ENCODE data around the gene PPP1R15A.
"Not testable (repeated sequence)": the region's sequence is repeated elsewhere in the genome, so short reads cannot be mapped to it uniquely, and the experiment has no call there.

The PPP1R15A gene

DNA sequence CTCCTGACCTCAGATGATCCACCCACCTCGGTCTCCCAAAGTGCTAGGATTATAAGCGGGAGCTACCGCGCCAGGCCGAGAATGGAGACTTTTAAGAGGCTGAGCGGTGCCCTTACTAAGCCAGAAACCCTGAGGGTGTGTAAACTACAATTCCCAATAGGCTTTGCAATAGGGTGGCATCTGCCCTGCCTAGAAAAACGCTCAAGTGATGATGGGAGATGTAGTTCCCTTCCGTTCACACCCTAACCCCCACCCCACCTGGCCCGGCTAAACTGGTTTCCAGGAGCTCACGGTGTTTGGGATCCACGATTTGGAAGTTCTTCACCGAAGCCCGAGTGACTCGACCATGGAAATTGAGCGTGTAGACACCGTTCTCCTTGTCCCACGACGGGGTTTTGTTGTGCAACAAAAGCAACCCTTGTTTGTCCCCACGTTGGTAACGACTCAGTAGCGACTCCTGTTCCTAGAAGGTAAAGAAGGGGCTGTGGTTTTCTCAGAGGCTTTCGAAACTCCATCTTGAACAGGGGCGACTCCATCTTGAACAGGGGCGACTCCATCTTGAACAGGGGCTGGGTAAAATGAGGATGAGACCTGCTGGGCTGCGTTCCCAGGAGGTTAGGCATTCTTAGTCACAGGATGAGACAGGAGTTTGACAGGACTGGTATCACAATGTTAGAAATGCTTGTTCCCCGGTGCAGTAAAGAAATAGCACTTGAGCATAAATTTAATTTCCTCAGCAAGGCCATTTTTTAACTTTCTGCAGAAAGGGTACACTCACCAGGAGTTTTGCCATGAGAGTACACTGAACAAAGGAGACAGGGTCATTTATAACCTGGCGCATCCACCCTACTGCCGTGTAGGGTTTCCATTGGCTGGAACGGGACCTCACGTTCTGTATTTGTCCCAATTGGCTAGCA lies 9.8 kb downstream of the PPP1R15A start:
- DNase-seq (ENCODE audit: low spot score), result no peak

- DNase-seq (ENCODE audit: low spot score), result no peak
These were observed 11.5 kb downstream of the PPP1R15A start for GRCh38 chr19:48883726-48884125.

DNA sequence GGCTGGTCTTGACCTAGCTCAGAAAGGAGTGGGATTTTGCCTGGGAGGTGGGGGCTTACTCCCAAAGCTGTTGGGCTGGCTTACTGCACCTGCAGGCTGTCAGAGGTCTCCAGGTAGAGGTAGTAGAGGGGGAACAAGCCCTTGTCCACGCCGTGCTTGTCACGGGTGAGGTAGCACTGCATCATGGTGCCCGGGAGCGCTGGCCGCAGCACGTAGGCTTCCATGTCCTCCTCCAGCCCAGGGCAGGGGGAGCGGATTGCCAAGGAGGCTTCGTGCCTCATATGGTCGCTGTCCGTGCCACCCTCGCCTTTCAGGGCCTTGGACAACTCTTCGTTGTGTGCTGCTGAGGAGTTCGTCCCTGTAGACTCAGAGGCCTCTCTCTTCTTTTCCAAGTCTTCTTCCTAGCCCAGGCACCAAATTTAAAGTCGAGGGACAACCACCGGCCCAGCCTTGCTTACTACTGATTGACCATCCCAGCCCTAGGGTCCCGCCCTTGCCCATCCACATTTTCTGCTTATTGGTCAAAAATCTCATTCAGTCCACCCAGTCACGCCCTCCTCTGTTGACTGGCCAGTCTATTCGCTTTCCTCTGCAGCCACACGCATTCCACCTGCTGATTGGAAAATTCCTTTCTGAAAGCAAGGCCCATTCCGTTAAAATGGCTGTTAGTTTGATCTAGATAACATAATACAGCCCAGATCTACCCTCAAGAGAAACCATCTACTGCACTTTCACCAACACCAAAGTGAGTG lies 15.8 kb downstream of the PPP1R15A start:
- DNase-seq (ENCODE audit: low spot score), result no peak

- not testable (repeated sequence) for DNase-seq (ENCODE audit: low spot score)
These were observed 17.3 kb downstream of the PPP1R15A start for GRCh38 chr19:48889496-48889895.

DNA sequence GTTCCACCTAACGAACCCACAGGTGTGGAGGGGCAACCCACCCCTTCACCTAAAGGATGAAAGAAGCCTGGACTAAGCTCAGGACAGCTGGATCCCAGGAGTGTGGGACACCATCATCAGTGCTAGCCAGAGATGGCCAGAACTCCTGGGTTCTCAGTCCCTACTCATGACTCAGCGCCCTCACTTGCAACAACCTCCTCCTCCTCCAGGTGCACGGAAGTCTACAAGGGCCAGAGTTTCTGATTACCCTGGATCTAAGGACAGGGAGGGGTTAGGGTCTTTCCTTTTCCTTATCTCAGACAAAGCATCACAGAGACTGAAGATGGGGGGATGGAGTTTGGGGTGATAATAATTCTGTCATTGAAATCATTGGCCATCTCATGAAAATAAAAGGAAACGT lies 18.3 kb downstream of the PPP1R15A start:
- no peak for DNase-seq (ENCODE audit: low spot score)

DNA sequence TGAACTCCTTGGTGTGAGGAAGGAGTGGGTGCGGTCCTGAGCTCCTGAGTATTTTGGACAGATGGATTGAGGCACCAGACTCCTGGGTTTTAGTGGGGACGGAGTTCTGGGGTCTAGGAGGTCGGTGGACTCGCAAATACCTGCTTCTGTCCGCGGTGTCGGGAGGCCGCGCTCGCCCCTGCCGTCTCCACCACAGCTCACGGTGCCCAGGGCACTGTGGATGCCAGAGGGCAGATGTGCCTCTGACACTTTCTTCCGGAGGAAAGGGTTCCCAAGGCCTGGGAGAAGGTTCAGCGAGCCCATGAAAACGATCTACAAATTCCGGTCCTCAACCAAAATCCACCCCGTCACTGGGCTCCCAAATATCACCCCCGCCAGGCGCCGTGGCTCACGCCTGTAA lies 23.0 kb downstream of the PPP1R15A start:
- DNase-seq (ENCODE audit: low spot score), result peak; percentile 3

DNA sequence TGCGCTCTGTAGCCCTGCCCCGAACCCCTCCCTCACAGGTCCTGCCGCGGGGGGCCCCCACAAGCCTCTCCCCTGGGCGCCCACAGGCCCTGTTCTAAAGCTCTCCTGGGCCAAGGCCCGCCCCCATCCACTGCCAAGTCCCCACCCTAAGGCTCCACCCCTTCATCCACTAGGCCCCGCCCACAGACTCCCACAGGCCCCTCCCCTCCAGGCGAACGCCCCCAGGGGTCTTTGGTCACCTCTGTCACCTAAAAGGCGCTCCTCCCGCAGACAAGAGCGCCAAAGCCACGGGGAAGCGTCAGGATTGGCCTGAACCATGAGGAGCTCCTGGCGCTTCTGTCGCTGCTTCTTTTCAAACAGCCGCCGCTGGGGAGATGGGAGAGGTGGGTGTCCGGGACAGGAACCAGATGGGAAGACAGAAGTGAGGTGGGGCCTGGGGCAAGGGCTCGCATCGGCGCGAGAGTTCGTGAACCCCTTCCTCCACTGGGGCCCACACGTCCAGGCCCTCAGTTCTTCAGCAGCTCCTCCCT lies 24.0 kb downstream of the PPP1R15A start:
- peak; percentile 79 for DNase-seq (ENCODE audit: low spot score)

GRCh38 chr19:48897181-48897580 lies 25.0 kb downstream of the PPP1R15A start:
- peak; percentile 2 for DNase-seq (ENCODE audit: low spot score)

GRCh38 chr19:48899386-48899749 lies 27.1 kb downstream of the PPP1R15A start:
- not testable (repeated sequence) for DNase-seq (ENCODE audit: low spot score)

DNA sequence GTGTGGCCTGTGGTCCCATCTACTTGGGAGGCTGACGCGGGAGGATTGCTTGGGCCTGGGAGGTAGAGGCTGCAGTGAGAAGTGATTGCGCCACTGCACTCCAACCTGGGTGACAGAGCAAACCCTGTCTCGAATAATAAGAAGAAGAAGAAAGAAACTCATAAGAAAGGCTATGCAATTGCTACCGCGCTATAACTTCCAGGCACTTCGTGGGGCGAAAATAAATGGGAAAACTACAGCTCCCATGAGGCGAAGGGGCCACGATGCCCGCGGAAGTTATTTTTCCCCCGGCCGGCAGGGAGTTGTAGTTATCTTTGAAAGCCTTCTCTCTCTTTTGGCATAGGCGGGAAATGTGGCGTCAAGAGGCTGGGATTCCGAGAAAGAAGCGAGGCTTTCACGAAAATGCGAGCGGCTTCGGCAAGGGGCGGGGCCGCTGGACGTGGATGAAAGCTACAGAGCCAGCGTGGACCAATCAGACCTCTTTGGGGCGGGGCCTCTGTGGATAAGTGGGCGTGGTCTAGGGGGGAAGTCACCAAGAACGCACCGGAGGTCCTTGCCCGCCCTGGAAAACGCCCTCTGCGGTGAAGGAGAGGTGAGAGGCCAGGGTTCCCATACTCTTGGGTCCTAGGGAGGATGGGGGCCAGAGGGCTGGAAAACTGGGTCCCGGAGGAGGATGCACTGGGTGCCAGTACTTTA lies 27.7 kb downstream of the PPP1R15A start, which contains the start of gene NUCB1:
Gene NUCB1, plus strand, starts transcription at position 532 of the 696 bp plus-strand sequence. CDS start 485 bp downstream, outside the sequence.
- peak; percentile 100 for DNase-seq (ENCODE audit: low spot score)

GRCh38 chr19:48900477-48901406 lies 28.5 kb downstream of the PPP1R15A start:
- DNase-seq (ENCODE audit: low spot score), result peak; percentile 61

- not testable (repeated sequence) for DNase-seq (ENCODE audit: low spot score)
These were observed 30.1 kb downstream of the PPP1R15A start for GRCh38 chr19:48902291-48902690.

GRCh38 chr19:48903788-48904187 lies 31.6 kb downstream of the PPP1R15A start:
- DNase-seq (ENCODE audit: low spot score), result not testable (repeated sequence)

- DNase-seq (ENCODE audit: low spot score), result no peak
These were observed 33.4 kb downstream of the PPP1R15A start for GRCh38 chr19:48905664-48906063.

DNA sequence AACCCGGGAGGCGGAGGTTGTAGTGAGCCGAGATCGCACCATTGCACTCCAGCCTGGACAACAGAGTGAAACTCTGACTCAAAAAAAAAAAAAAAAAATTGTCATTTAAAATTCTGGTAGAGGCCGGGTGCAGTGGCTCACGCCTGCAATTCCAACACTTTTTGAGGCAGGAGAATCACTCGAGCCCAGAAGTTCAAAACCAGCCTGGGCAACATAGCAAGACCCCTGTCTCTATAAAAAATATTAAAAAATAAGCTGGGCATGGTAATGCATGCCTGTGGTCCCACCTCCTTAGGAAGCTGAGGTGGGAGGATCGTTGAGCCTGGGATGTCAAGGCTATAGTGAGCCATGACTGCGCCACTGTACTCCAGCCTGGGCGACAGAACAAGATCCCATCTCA lies 34.1 kb downstream of the PPP1R15A start:
- no peak for DNase-seq (ENCODE audit: low spot score)

GRCh38 chr19:48907671-48908070 lies 35.5 kb downstream of the PPP1R15A start:
- no peak for DNase-seq (ENCODE audit: low spot score)

DNA sequence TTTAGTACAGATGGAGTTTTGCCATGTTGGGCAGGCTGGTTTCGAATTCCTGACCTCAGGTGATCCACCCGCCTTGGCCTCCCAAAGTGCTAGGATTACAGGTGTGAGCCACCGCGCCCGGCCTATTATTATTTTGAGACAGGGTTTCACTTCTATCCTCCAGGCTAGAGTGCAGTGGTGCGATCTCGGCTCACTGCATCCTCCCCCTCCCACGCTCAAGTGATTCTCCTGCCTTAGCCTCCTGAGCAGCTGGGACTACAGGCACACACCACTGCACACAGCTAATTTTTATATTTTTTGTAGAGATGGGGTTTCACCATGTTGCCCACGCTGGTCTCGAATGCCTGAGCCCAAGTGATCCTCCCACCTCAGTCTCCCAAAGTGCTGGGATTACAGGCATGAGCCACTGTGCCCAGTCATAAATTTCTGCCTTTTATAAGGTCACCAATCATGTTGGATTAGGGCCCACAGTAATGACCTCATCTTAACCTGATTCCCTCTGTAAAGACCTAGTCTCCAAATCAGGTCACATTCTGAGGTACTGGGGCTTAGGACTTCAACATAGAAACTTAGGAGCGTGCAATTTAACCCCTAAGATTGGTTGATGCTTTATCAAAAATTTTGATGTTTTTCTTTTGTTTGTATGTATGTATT lies 37.3 kb downstream of the PPP1R15A start:
- not testable (repeated sequence) for DNase-seq (ENCODE audit: low spot score)

DNA sequence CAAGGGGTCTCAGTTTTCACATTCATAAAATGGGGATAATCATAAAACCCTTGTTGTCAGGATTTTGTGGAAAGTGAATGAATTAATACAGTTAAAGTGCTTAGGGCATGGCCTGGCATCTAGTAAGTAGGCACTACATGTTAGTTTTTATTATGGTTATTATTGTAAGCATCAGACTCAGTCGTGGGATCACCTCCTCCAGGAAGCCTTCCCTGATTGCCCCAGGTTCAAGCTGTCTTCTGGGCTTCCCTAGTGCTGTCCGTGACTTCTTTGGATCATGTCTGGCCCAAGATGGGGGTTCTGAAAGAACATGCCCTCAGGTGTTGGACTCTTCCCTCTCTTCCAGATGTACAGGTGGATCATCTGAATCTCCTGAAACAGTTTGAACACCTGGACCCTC lies 38.6 kb downstream of the PPP1R15A start:
- DNase-seq (ENCODE audit: low spot score), result no peak

DNA sequence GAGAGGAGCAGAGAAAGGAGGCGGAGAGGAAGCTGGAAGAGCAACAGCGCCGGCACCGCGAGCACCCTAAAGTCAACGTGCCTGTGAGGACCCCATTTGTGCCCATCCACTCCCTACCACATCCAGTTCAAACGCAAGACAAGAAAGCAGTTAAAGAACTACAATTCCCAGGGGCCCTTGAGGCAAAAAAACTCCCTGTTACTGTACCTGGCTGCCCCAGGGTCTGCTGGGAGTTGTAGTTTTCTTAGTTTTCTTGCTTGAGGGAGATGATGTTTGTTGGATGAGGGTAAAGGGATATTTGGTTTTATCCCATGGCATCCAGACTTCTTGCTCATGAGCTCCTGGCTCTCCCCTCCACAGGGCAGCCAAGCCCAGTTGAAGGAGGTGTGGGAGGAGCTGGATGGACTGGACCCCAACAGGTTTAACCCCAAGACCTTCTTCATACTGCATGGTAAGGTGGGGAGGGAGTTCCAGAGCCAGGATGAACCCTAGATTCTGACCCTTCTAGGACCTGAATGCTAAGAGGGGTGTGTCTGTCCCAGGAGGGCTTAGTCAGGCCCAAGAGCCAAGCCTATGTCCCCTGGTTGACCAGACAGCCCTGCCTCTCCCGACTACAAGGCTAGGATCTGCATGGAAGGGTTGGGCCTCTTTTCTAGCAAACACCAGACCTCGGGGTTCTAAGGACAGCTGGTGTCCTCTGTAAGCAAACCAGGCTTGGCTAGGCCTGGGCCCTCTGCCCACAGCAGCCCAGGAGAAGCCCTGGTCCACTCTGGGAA lies 41.1 kb downstream of the PPP1R15A start:
- no peak for DNase-seq (ENCODE audit: low spot score)

GRCh38 chr19:48914181-48914580 lies 42.0 kb downstream of the PPP1R15A start:
- no peak for DNase-seq (ENCODE audit: low spot score)
